GM15510 (cell line): ENCODE measurements around the gene ATP6AP1.

ENCODE experiments used
- POLR2A ChIP-seq: IDR thresholded peaks from 3 replicates; pipeline ENCODE4 v1.6.1; 2011; ENCODE audit warnings: borderline replicate concordance; ENCODE audit not compliant: insufficient read length; ENCODE audit errors: extremely low read depth

Gene ATP6AP1

DNA sequence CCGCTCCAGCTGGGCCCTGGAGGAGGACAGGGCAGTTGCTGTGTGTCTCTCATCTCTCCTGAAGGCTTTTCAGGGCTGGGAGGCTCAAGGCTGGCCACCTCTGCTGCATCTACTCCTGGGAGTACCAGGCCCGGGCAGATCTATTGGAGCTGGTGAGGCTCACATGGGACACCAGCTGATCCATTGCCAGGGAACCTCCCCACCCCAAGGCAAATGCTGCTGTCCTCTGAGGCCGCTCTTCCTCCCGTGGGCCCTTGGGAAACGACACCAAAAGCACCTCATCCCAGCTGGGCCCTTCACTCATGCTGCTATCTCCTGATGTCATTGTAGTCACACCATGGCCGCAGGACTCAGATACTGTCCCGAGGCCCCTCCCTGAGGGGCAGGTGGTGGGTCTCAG is 54.3 kb downstream of the ATP6AP1 start:
- no peak for TF ChIP-seq POLR2A

DNA sequence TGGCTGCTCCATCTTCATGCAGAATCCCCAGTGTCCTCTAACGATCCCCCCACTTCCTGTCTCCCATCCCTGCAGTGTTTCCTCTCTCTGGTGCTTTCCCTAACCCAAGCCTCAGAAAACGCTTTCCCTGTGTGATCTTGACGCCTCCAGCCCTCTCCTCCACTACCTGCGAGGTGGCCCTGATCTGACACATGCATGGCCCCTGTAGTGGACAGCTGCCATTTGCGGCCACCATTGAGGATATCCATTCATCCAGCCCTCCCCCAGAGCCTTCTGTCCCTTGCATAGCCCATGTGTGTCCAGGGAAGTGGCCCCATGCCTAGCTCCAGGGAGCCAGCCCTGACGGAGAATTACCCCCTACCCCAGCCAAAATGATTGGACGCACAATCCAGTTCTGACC is 54.8 kb downstream of the ATP6AP1 start:
- TF ChIP-seq POLR2A: no peak

DNA sequence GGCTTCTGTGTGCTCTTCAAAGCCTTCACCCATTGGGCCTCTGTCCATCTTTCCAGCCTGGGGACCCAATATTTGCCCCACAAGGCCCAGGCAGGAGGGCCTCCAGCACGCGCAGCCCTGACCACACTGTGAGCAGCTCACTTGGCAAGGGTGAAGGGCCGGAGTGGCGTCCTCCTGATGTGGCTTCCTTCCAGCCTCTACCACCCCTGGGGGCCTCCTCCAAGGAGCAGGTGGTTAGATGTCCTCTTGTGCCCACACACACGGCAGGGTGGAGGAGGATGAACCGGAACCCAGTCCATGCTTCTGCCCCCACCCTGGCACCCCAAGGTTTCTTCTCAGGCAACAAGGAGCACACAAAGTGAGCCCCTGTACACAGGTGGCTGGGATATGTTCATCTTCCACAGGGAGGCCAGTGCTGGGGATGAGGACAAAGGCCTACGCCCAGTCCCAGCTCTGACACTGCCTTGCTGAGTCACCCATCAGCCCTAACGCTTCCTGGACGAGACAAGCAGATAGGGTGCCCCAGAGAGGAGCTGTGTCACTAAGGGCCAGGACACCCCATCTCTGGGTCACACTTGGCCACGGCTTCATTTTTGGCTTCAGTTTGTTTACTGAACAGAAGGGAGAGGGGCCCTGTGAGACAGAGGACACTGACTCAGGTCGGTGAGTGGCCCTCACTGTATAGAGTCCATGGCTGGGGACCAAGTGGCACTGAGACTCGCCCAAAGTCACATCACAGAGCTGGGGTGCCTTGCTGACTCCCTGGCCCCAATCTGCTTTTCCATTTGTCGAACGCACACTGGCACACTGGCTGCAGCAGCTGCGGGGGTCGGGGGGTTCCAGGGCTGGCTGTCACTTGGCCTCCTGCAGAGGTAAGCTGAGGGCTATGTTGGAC is 56.0 kb downstream of the ATP6AP1 start:
- no peak for TF ChIP-seq POLR2A

DNA sequence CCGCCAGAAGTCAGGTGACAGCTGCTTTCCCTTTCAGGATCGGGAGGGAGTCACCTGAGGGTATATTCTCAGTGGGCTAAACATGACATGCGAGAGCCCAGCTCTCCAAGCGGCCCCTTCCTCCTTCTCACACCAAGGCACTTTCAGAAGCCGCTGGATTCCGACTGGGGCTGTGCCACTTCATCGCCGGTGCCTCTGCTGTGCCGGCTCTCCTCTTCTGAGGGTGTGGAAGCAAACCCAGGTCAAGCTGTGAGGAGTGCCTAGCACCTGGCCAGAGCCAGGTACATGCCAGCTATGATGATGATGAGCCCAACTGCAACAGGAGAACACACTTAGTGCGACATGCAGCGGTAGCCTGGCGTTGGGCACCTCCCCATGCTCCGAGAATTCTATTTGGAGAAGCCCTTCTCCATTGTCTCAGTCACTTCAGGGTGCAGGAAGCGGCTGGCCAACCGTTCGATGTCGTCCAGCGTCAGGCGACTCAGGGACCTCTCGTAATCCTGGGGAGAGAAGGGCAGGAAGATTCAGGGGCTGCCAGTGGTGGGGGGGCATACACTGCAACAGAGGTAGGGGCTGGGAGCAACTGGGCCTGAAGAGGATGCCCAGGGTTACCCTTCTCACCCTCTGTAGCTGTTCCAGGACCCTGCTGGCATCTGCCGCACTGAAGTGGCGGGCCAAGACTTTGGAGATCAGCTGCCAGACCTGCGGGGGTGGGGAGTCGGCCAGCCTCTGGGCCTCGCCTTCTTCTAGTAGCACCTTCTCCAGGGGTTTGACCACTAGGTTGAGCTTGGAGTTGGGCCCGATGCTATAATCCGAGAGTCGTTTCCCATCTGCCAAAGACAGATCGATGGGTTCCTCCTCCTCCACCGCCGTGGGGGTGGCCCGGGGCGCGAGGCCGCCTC is 56.9 kb downstream of the ATP6AP1 start:
- TF ChIP-seq POLR2A: no peak

DNA sequence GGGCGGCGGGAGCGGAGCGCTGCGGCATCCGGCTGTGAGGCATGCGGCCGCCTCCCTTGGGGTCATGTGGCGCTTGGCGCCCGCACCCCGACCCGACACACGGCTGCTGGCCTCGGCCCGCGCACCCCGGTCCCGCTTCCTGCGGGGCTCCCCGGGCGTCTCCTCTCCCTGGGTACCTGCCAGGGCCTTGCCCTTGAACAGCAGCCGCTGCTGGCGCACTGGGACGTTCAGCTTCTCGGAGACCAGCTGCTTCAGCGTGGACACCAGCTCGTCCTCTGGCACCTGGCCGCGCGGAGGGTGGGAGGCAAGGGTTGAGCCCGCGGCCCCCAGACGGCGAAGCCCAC is 57.5 kb downstream of the ATP6AP1 start:
- TF ChIP-seq POLR2A: no peak
